Measurements from ENCODE around the gene TIGD6. TPM values are rescaled to one million over a fixed set of nuclear protein-coding genes. Genes with fewer than 3 reads are reported as not detected.

The TIGD6 gene
- total RNA-seq, 1 donor from 2014 or later, result 2.4 TPM

DNA sequence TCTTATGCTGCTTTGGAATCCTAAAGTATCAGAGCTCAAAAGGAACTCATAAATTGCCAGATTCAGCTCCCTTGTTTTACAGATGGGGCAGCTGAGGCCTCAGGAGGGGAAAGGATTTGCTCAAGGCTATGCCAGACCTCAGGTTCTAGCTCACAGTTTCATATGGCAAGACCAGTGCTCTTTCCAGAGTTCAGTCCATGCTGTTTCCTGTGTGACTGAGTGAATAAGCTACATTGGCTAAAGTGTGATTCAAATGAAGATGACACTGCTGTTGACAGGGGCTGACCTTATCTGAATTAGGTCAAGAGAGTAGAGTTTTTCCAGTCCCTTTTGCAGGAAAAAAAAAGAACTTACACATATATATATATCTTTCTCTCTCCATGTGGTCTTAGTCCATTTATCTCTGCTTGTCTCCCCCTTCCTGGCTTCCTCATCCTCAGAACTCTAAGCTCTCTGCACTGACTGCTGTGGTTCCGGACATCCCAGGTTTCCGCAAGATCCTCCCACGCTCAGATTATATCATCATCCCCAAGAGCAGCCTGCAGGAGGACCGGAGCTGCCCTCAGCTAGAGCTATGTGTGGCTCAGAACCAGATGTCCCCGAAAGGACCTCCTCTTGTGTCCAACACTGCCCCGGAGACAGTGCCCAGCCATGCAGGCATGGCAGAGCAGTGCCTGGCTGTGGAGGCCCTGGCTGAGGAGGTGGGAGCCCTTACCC is 9.4 kb upstream of the TIGD6 start:
- no peaks in the 10 kb centered on the region for H3K9me3 Mint-ChIP-seq
- peak overlapping the region; percentile 20 for H3K27ac Mint-ChIP-seq
- H3K27me3 Mint-ChIP-seq (ENCODE audit: low read depth), result no peaks in the 10 kb centered on the region
- H3K4me1 Mint-ChIP-seq (ENCODE audit: low read depth), result peaks cover 9% of the 10 kb centered on the region
- H3K4me3 Mint-ChIP-seq (ENCODE audit: low read depth), result no peak overlapping the region
- intact Hi-C loops (cut with micrococcal nuclease), result no loop called here
- no peak for DNase-seq (ENCODE audit: low spot score)
- H3K36me3 Mint-ChIP-seq (ENCODE audit: low read depth), result peaks cover 87% of the 10 kb centered on the region

DNA sequence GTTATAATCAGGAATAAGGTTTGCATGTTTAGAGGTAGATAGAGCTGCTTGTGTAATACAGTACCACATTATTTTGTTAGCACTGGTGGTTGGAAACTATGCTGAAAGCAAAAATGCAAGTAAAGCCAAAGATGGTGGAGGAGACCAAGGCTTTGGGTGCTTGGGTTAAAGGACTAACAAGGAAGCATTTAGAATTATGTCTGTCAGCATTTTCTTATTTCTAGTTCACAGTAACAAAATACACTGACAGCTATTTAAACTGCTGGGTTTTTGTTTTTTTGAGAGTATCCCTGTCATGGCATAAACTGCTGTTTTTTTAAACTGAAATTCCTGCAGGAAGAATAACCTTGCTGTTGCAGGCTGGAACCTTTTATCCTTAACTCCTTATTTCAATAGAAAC is 6.6 kb upstream of the TIGD6 start:
- DNase-seq (ENCODE audit: low spot score), result no peak
- peaks cover 74% of the 10 kb centered on the region for H3K36me3 Mint-ChIP-seq (ENCODE audit: low read depth)
- H3K4me3 Mint-ChIP-seq (ENCODE audit: low read depth), result no peak overlapping the region
- no peaks in the 10 kb centered on the region for H3K9me3 Mint-ChIP-seq
- H3K4me1 Mint-ChIP-seq (ENCODE audit: low read depth), result peaks cover 24% of the 10 kb centered on the region
- intact Hi-C loops (cut with micrococcal nuclease), result no loop called here
- no peak overlapping the region for H3K27ac Mint-ChIP-seq
- no peaks in the 10 kb centered on the region for H3K27me3 Mint-ChIP-seq (ENCODE audit: low read depth)

- Mint-ChIP-seq H3K36me3 (ENCODE audit: low read depth) (peaks cover 75% of the 10 kb centered on the region), H3K4me1 (ENCODE audit: low read depth) (peaks cover 30% of the 10 kb centered on the region)
These were observed 5.9 kb upstream of the TIGD6 start for GRCh38 chr5:150006318-150006717.

DNA sequence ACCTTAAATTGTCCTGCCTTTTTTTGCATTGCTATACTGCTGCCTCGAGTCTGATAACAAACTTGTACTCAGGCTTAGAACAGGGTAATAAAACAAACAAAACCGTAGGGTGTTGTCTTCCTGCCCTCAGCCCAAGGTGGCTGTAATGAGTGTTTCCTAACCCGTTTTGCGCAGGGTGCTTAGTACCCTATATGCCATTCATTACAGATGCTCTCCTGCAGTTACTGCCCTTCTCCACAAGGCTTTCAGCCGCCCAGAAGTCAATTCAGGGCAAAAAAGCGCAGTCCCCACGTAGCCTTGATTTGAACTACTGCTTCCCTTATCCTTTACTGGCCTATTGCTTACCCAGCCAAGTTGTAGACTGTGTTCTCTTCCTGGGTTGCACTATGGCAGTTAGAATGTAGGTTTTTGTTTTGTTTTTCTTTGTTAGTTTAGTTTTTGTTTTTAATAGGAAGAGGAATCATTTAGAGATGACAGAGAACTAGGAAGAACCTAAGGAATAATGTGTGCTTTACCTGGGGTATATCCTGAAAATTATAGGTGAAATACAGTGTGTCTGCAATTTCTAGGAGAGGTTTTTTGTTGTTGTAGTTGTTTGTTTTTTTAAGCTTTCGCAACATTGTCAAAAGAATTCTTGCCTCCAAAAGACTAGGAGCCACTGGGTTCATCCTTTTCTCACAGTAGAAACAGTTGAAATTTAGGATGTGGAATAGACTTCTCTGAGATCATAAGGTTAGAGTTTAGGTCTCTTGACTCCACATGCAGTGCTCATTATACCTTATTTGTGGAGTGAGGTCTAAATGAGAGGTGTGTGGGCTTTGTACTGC is 1.4 kb upstream of the TIGD6 start:
- H3K27me3 Mint-ChIP-seq (ENCODE audit: low read depth), result no peaks in the 10 kb centered on the region
- H3K36me3 Mint-ChIP-seq (ENCODE audit: low read depth), result peaks cover 37% of the 10 kb centered on the region
- H3K9me3 Mint-ChIP-seq, result no peaks in the 10 kb centered on the region
- intact Hi-C loops (cut with micrococcal nuclease), result loop anchor here (2.0 to 5.0 kb wide), 5 partner anchors 65 to 657 kb away; partner anchors contain the start of genes CD74, GRPEL2, PPARGC1B and RPS14
- DNase-seq (ENCODE audit: low spot score), result peak; percentile 66
- H3K27ac Mint-ChIP-seq, result peak overlapping the region; percentile 95
- H3K4me1 Mint-ChIP-seq (ENCODE audit: low read depth), result peaks cover 39% of the 10 kb centered on the region
- peak overlapping the region; percentile 96 for H3K4me3 Mint-ChIP-seq (ENCODE audit: low read depth)

More at GRCh38 chr5:150006318-150006717, 5.9 kb upstream of the TIGD6 start:
- no peaks in the 10 kb centered on the region for H3K27me3 Mint-ChIP-seq (ENCODE audit: low read depth)
- no peak overlapping the region for H3K4me3 Mint-ChIP-seq (ENCODE audit: low read depth)
- no peak for DNase-seq (ENCODE audit: low spot score)
- intact Hi-C loops (cut with micrococcal nuclease), result no loop called here
- H3K27ac Mint-ChIP-seq, result no peak overlapping the region
- H3K9me3 Mint-ChIP-seq, result no peaks in the 10 kb centered on the region

DNA sequence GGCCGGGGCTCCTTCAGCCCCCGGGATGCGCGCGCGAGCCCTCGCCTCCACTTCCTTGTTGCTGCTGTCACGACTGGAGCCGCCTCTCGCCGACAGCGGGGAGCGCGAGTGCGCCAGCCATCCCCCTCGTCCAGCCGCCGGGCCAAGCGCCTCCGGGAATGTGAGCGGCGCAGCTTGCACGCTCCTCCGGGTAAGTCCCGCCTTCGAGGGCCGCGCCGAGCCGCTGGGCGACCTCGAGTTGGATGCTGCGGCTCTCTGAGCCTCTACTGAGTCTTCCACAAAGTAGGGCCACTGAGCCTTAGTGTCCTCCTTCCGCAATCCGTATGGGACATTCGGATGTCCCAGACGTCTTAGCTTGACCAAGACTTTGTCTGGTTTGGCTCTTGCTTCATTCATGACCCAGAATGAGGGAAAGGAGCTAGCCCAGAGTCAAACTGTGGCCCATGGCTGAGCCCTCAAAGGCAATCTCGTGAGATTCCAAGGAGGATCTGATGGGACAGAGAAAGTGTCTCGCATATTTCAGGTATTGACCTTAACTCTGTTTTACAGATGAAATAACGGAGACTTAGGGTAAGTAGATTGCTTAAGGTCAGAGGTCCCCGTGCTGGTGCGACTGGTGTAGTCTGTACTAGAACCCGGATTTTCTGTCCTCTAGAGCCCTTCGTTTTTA is 671 bp upstream of the TIGD6 start:
- peaks cover 29% of the 10 kb centered on the region for H3K36me3 Mint-ChIP-seq (ENCODE audit: low read depth)
- peak; percentile 32 for DNase-seq (ENCODE audit: low spot score)
- peak overlapping the region; percentile 96 for H3K4me3 Mint-ChIP-seq (ENCODE audit: low read depth)
- no peaks in the 10 kb centered on the region for H3K27me3 Mint-ChIP-seq (ENCODE audit: low read depth)
- peaks cover 36% of the 10 kb centered on the region for H3K4me1 Mint-ChIP-seq (ENCODE audit: low read depth)
- H3K27ac Mint-ChIP-seq, result peak overlapping the region; percentile 95
- H3K9me3 Mint-ChIP-seq, result no peaks in the 10 kb centered on the region
- intact Hi-C loops (cut with micrococcal nuclease), result loop anchor here (1.0 to 5.0 kb wide), 8 partner anchors 42 to 656 kb away; partner anchors contain the start of genes CD74, CSNK1A1, GRPEL2 and PPARGC1B

DNA sequence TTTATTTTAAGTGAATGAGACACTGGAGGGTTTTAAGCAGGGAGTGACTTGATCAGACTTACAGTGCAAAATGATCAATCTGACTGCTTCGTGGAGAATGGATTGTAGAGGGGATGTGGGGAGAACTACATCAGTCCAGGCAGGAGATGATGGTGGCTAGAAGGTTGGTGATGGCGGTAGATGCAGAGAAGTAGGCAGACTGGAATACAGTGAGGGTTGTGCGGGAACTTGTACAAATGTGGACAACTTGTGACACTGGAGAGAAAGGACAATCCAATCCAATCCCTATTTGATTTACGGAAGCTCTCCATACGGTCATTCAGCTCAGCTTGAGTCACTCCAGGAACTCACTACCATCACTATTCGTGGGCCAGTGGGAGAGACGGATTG is 593 bp downstream of the TIGD6 start:
- Mint-ChIP-seq H3K27me3 (ENCODE audit: low read depth) (no peaks in the 10 kb centered on the region), H3K4me1 (ENCODE audit: low read depth) (peaks cover 37% of the 10 kb centered on the region), H3K36me3 (ENCODE audit: low read depth) (peaks cover 20% of the 10 kb centered on the region), H3K4me3 (ENCODE audit: low read depth) (peak overlapping the region; percentile 96), H3K27ac (peak overlapping the region; percentile 79), H3K9me3 (no peaks in the 10 kb centered on the region)
- no peak for DNase-seq (ENCODE audit: low spot score)
- intact Hi-C loops (cut with micrococcal nuclease), result loop anchor here (1.0 to 5.0 kb wide), 9 partner anchors 9 to 655 kb away; partner anchors contain the start of genes CD74, CSNK1A1, GRPEL2 and PPARGC1B

GRCh38 chr5:149999359-149999758 is 1.1 kb downstream of the TIGD6 start:
- peaks cover 33% of the 10 kb centered on the region for H3K4me1 Mint-ChIP-seq (ENCODE audit: low read depth)
- DNase-seq (ENCODE audit: low spot score), result no peak
- H3K27ac Mint-ChIP-seq, result peak overlapping the region; percentile 79
- no peaks in the 10 kb centered on the region for H3K9me3 Mint-ChIP-seq
- intact Hi-C loops (cut with micrococcal nuclease), result loop anchor here (1.0 kb wide), 1 partner anchor 8 kb away; no protein-coding TSS in a partner anchor
- H3K27me3 Mint-ChIP-seq (ENCODE audit: low read depth), result no peaks in the 10 kb centered on the region
- H3K4me3 Mint-ChIP-seq (ENCODE audit: low read depth), result peak overlapping the region; percentile 96
- H3K36me3 Mint-ChIP-seq (ENCODE audit: low read depth), result peaks cover 15% of the 10 kb centered on the region

GRCh38 chr5:149998281-149998680 is 2.2 kb downstream of the TIGD6 start:
- intact Hi-C loops (cut with micrococcal nuclease), result no loop called here
- H3K9me3 Mint-ChIP-seq, result no peaks in the 10 kb centered on the region
- peaks cover 10% of the 10 kb centered on the region for H3K36me3 Mint-ChIP-seq (ENCODE audit: low read depth)
- H3K27me3 Mint-ChIP-seq (ENCODE audit: low read depth), result no peaks in the 10 kb centered on the region
- no peak overlapping the region for H3K27ac Mint-ChIP-seq
- no peak for DNase-seq (ENCODE audit: low spot score)
- no peak overlapping the region for H3K4me3 Mint-ChIP-seq (ENCODE audit: low read depth)
- peaks cover 30% of the 10 kb centered on the region for H3K4me1 Mint-ChIP-seq (ENCODE audit: low read depth)

DNA sequence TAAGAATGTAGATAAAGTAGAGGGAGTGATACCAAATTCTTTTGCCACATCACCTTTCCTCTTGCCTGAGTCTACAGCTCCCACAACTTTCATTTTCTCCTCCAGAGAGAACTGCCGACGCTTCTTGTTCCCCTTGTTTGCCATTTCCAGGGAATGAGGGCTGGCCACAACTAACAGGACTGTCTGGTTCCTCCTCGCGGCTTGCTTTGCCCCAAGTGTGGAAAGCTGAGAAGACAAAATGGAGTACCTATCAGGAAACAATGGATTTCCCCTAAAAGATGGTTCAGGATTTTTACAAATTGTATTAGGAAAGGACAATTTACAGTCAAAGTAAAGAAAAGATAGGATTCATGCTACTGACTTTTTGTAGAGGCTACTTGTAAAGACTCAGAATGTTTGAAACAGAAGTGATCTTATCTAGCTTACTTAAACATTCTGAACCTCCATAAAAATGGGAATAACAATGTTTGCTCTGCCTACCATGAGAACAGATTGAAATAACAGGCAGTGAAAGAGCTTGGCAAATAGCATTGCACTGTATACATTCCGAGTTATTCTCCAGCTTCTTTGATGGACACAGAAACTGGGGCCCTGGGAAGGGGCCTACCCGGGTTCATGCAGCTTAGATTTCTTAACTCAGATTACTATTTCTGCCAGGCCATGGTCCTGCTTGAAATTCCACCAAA is 4.1 kb downstream of the TIGD6 start:
- no peaks in the 10 kb centered on the region for H3K27me3 Mint-ChIP-seq (ENCODE audit: low read depth)
- H3K27ac Mint-ChIP-seq, result no peak overlapping the region
- H3K4me1 Mint-ChIP-seq (ENCODE audit: low read depth), result peaks cover 16% of the 10 kb centered on the region
- no peak overlapping the region for H3K4me3 Mint-ChIP-seq (ENCODE audit: low read depth)
- no peaks in the 10 kb centered on the region for H3K9me3 Mint-ChIP-seq
- intact Hi-C loops (cut with micrococcal nuclease), result no loop called here
- H3K36me3 Mint-ChIP-seq (ENCODE audit: low read depth), result no peaks in the 10 kb centered on the region
- DNase-seq (ENCODE audit: low spot score), result no peak

- Mint-ChIP-seq H3K4me1 (ENCODE audit: low read depth) (peaks cover 18% of the 10 kb centered on the region), H3K27ac (no peak overlapping the region), H3K9me3 (no peaks in the 10 kb centered on the region), H3K4me3 (ENCODE audit: low read depth) (no peak overlapping the region), H3K36me3 (ENCODE audit: low read depth) (no peaks in the 10 kb centered on the region), H3K27me3 (ENCODE audit: low read depth) (no peaks in the 10 kb centered on the region)
- no peak for DNase-seq (ENCODE audit: low spot score)
- intact Hi-C loops (cut with micrococcal nuclease), result no loop called here
These were observed 4.9 kb downstream of the TIGD6 start for GRCh38 chr5:149995385-149996204.

GRCh38 chr5:149993471-149993870 is 7.0 kb downstream of the TIGD6 start:
- H3K27me3 Mint-ChIP-seq (ENCODE audit: low read depth), result no peaks in the 10 kb centered on the region
- H3K4me1 Mint-ChIP-seq (ENCODE audit: low read depth), result peaks cover 4% of the 10 kb centered on the region
- no peaks in the 10 kb centered on the region for H3K36me3 Mint-ChIP-seq (ENCODE audit: low read depth)
- H3K4me3 Mint-ChIP-seq (ENCODE audit: low read depth), result no peak overlapping the region
- H3K9me3 Mint-ChIP-seq, result no peaks in the 10 kb centered on the region
- no peak for DNase-seq (ENCODE audit: low spot score)
- intact Hi-C loops (cut with micrococcal nuclease), result no loop called here
- no peak overlapping the region for H3K27ac Mint-ChIP-seq

Measured in activated T-helper 2 cell treated with anti-CD3 and anti-CD28 coated beads, Interferon-gamma antibody, Interleukin-2, Interleukin-4, amounts not matched to agents 10 μg/mL and 5 μg/mL and 100 μg/mL, durations not matched to agents 14 hours and 24 hours and 36 hours (primary cell).